NCI-H1436 (cell line): ENCODE results near the gene KCNA10.
"Not testable (repeated sequence)": the region's sequence is repeated elsewhere in the genome, so short reads cannot be mapped to it uniquely, and the experiment has no call there.

ENCODE experiments used
- DNase-seq: peaks from one replicate; lab custom pipeline; 2025; lab: John Stamatoyannopoulos, UW

KCNA10 gene

DNA sequence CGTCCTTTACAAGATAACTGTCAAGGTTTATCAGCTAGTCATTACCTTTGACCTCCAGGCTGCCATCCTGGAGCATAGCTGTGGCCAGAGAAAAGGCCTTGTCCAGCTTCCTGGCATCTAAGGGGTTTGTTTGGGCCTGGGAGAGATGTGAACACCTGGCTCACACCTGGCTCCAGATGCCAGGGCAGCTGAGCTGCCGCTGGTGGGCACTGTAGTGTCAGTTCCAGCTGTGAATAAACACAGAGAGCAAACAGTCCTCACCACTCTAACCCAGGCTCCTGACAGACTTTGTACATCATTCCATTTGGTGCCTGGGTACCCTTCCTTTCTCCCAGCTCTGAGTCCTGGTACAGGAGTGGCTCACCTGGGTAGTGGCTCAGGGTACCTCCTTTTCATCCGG, 14.3 kb upstream of the KCNA10 start:
- DNase-seq: no peak

DNA sequence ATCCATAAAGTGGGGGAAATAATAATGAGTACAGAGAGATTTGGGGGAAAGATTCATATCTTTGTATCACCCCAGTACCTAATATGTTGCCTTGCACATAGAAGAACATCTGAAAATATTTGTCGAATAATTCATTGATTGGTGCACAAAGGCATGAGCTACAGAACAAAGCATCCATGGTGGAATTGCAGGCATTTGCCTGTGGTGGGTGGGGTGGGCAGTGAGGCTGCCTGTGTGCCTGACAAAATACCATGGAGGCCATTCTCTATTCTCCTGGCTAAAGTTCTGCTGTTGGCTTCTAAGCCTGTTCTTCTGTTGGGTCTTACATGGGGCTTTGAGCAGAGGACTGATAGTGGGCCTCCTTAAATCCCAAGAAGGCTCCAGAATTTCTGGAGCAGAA, 10.0 kb upstream of the KCNA10 start:
- no peak for DNase-seq

DNA sequence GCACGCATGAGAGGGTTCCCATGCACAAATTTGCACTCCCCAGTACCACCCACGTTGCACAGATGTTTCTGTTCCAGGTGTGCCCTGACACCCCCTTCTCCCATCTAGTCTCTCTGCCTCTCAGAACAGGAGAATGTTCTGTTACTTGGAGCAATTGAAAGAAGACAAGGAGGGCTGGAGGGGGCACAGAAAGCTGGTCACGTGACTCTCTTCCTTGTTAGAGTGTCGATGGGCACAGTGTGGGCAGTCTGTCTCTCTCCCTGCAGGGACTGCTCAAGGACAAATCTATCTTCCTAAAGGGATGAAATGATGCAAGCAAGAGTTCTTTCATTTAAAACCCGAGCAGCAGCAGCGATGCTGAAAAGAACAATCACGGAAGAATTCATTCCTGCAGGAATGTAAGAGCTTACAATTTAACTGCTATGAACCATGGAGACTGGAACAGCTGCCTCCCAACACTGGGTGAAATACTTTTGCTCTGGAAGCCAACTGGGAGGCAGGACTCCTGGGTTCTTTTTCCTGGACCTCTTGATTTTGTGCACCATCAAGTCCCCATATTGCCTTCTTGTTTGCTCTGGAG, 7.3 kb upstream of the KCNA10 start:
- DNase-seq: no peak

DNA sequence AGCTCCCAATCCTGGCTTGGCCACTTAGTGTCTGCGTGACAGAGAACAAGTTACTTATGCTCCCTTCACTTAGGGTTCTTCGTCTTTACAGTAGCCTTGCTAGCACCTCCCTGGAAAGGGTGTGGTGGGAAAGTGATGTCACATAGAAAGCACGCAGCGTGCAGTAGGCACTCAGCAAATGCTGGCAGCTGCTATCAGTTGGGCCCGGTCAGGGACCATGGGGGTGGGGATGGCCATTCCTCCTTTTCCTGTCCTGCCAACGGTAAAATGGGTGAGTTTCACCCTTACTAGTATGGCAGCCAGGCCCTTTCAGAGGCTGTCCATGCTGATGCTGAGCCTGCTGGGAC, 6.2 kb upstream of the KCNA10 start:
- no peak for DNase-seq

DNA sequence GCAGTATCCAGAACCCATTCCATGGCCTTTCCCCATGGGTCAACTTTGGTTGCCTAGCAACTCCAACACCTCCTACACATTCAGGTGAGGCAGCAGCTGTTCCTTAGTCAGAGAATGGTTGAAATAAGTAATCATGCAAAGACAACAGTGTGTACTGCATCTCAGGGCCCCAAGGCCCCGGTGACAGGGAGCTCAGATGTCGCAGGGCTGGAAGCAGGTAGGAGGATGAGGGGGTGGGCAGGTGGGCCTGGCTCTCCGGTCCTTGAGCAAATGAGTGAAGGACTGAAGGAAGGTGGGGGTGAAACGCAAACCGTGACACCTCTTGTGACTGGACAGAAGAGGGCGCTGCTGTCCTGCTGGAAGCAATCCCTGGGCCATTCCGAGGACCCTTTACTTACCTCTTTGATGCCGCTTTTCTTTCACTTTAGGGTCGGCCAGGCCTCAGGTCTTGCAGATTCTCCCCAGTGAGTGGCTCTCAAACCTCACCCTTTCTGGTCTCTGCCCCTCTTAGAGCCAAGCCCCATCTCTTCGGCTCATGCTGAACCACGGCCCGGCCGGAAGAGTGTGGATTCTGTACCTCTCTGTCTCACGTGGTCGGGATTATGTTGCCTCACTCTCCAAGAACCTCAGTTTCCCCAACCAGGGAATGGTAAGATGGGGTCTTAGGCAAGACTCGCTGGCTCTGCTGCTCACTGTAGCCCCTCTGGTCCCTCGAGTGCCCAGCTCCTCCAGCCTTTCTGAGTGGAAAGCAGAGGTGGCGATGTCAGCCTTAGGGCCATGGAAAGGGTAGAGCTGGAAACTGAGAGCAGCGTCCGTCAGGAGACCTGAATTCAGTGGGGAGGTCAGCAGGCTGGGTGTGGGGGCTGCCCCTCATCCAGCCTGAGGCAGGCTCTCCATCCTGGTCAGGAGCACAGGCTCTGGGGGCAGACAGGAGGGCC, 5.6 kb upstream of the KCNA10 start:
- peak; percentile 64 for DNase-seq

DNA sequence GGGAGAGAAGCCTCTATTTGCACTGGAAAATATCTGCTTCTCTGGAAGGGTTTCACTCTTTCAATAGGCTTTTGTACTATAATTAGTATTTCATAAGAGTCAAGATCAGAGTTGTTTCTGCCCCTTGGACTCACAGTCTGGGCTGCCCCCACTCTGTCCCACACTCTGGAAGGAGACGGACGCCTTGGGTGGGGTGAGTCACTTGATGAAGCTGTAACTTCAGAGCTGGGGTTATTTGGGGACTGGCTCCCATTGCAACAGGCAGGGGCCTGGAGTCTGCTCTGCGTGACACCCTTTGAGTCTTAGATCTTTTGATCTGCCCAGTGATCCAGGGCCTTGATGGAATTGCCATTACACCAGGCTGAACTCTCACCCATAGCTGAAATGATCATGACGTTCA, 4.0 kb upstream of the KCNA10 start:
- no peak for DNase-seq

DNA sequence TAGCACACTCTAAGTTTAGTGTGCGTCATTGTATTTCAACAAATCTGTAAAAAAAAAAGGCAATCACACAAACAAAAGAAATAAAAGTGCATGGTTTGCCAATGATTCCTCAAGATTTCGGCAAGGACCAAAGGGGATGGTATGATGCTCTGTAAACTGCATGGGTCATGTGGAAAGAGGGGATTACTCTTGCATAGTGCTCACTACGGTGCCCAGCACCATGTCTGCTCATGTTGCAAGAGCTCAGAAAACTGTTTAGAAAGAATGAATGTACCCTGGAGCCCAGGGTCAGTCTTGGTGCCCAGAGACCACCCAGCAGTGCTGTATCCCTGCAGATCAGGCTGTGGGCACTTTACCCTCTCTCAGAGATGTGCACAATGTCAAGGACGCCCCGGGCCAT, 3.6 kb upstream of the KCNA10 start:
- DNase-seq: no peak

DNA sequence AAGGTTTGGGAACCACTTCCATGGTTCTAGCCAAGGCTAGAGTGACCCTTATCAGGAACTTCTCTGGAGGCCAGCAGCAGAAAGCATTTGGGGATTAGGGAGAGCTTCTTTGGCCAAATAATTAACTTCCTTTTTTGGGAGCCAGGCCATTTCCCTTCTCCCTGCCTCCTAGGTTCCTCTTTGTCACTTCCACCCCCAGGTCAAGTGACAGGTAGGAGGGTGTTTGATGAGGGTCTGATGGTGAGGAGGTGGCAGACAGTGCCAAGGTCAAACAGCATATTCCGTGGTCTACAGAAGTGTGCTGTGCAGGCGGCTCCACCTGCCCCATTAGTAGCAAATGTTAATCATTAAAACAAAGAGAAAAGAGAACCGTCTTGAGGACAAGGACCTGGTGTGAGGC, 1.9 kb upstream of the KCNA10 start:
- DNase-seq: no peak

DNA sequence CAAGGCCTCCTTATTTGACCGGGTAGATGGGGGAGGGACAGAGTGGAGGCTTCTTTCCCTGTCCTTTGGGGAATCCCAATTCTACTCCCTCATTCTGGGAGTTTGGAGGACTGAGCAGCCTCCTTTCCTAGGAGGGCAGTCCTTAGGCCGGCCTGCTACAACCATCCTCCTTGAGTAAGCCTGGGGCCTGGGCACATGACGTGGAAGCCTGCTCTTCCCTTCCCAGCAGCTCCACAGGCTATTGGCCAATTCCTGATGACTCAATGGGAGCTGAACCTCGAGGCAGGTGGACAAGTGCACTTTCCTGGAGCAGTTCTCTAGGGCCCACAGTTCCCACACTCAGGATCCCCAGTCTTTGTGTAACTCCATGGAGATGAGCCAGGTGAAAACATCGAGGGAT, 3.1 kb downstream of the KCNA10 start:
- DNase-seq: no peak

DNA sequence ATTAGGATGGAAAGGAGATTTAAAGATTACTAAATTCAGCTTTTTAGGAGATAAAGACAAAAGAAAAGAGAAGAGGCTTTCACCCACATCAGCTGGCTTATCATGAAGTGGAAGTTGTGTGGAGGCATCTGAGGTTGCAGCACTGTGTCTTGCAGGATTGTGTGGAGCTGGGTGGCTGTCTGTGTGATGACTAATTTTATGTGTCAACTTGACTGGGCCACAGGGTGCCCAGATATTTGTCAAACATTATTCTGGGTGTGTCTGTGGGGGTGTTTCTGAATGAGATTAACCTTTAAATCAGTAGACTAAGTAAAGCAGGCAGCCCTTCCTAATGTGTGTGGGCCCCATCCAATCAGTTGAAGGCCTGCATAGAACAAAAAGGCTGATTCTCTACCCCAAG, 3.9 kb downstream of the KCNA10 start:
- no peak for DNase-seq

DNA sequence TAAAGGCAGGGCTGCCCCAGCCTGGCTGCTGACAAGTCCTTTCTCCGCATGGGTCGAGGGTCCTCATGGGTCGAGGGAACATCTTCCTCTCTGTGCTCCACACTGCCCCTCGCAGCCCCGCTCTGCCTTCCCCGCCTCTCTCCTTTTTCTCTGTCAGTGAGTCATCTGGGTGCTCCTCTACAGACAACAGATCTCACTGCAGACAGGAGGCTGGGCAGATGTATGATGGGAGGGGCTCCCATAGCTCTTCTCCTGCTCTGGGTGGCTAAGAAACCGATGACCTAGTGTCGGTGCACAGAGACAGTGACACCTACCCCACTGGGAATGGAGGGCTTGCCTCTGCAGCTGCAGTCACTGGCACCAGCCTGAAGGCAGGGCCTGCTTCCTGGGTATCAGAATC, 5.5 kb downstream of the KCNA10 start:
- DNase-seq: no peak

DNA sequence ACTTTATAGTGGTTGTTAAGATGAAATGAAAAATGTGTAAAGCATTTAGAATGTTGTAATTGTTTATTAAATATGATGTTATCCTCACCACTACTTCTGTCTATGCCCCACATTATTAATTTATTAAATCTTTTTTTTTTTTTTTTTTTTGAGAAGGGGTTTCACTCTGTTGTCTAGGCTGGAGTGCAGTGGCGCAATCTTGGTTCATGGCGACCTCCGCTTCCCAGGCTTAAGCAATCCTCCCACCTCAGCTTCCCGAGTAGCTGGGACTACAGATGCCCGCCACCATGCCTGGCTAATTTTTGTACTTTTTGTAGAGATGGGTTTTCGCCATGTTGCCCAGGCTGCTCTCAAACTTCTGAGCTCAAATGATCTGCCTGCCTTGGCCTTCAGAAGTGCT, 7.5 kb downstream of the KCNA10 start:
- no peak for DNase-seq

DNA sequence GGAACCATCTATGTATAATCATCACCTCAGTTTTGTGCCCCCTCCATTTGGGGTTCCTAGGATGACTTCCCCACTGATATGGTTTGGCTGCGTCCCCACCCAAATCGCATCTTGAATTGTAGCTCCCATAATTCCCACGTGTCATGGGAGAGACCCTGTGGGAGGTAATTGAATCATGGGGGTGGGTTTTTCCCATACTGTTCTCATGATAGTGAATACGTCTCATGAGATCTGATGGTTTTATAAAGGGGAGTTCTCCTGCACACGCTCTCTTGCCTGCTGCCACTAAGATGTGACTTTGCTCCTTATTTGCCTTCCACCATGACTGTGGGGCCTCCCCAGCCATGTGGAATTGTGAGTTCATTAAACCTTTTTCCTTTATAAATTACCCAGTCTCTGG, 8.1 kb downstream of the KCNA10 start:
- DNase-seq: not testable (repeated sequence)

DNA sequence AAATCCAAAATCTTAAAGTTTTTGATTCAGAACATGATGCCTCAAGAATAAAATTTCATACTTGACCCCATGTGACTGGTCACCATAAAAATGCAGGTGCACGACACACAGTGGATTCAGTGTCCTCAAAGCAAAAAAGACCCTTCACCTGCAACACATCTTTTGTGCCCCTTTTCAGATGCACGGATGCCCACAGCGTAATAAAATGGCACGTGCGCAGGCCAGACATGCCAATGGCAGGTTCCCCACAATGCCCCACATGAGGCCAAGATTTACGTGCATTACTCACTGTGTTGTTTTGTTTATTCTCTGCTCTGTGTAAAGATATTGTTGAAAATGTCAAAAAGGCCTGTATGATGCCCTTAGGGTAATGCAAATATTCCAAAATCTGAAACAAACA, 9.3 kb downstream of the KCNA10 start:
- DNase-seq: no peak

DNA sequence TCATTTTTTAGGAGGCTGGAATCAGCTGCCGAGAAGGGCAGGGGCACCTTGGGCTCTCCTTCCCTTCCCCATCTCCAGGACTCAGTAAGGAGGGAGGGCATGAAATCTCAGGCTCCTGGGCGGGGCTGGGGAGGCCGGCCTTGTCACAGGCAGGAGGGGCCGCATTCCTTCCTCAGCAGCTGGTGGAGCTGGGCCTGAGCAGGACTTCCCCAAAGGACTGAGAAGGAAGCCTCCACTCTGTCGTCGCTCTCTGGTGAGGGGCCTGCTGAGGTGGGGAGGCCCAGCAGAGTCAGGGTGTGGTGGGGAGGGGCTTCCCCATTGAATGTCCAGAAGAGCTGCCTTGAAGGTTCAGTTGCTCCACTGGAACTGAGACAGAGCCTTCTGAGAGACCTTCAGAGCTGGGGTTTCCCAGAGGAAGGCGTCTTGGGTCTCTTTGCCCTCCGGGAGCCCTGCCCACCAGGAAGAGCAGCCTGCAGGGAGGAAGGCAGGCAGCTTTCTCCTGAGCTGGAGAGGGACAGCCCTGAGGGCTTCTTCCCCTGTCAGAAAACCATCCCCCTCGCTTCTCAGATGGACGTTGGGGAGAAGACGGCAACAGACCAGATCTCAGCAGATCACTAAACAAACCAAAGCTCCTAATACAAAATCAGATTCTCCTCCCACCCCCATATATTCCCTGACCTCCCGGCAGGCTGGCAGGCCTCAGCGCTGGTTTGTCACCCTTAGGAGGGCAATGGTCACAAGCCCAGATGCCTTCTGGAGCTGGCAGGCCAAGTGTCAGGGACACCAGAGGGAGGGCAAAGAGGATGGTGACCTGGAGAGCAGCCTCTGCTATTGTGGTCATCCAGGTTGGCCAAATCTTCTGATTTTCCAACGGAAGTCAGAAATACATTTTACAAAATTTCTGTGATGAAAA, 10.7 kb downstream of the KCNA10 start:
- no peak for DNase-seq

DNA sequence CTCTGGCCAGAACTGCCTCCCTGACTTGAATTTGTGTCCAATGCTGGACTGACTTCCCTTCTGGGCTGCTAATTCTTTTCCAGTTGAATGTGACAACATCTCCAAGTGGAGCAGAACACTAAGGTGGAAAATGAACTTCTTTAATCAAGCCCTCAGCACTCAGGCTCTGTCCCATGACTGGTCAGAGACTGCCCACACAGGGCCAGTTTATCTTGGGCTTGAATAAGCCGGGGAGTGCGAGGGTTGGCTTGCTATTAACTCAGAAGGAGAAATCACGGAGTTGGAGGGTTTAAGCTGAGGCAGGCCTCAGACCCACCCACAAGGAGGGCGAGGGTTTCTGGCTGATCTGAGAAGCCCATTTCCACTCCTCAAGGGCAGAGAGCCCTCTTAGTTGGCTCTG, 12.4 kb downstream of the KCNA10 start:
- no peak for DNase-seq

DNA sequence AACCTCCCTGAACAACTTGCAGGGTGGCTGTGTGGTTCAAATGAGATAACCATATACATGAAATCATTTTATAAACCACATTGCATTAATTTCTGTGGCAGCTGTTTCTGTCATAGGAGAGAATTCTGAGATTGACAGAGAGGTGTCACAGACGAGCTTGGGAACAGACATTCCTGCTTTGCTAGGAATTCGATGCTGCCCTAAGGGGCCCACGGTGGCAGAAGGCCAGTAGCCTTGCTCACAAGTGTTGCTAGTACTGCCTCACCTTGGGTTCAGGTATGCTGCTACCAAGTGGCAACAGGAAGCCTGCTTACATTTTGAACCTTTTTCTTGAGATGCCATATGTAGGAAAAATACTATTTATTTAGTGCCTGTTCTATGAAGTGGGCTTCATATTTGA, 13.4 kb downstream of the KCNA10 start:
- DNase-seq: no peak

DNA sequence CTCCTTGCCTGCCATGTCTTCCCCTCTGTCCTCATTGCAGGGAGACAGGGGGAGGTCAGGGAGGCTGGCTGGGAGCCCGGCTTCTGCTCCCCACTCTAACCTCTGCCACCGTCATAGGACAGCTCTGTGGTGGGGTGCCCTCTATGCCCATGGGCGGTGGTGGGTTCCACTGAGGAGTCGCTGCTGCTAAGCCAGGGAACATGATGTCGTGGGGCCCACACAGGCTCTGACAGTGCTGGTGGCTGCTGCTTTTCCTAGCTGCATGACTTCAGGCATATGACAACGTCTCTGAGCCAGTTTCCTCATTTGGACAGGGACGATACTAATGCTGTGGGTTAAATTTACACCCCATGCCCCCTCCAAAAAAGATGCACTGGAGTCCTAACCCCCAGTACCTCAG, 14.7 kb downstream of the KCNA10 start:
- DNase-seq: no peak

DNA sequence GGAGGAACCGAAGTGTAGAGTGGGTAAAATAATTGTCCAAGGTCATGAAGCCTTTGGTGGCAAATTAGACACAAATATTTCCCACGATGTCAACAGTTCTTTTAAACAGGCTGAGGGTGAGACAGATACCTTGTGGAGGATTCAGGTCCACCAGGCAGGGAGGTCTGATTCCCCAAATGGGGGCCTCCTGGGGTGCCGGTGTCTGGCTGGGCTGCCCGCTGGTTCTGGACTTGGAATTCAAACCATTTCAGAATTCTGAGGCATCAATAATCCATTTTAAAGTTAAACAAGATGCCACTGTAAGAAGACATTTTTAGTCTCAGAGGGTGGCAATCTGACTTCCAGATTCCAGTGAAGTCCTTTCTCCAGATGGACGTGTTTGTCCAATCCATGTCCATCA, 15.5 kb downstream of the KCNA10 start:
- DNase-seq: no peak

DNA sequence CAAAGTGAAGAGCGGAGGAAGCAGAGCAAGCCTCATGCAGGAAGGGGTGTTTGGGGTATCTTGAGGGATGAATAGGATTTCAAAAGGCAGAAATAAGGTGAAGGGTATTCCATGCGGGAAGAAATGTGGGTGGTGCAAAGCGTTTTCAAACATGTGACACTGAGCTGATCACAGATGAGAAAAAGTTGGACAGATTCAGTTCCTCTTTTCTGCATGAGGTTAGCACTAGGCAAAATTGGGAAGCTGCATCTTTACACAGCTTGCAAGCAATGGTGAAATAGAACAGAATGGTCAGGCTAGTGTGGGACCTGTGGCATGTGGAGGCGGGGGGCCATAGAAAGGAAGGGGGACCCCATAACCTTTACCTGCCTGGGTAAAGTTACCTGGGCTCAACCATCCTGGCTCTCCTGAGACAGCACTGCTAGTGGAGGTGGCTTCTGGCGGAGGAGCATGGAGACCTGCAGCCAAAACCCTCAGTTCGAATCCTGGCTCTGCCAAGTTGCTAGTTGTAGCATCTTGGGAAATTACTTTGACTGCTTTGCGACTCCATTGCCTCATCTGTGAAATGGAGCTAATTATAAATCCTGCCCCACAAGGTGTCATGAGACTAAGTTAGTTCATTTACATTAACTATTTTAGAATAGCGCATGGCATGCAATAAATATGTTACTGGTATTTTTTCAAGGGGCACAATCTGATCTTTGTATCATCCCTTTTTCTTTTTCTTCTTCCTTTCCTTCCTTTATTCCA, 16.4 kb downstream of the KCNA10 start:
- no peak for DNase-seq

DNA sequence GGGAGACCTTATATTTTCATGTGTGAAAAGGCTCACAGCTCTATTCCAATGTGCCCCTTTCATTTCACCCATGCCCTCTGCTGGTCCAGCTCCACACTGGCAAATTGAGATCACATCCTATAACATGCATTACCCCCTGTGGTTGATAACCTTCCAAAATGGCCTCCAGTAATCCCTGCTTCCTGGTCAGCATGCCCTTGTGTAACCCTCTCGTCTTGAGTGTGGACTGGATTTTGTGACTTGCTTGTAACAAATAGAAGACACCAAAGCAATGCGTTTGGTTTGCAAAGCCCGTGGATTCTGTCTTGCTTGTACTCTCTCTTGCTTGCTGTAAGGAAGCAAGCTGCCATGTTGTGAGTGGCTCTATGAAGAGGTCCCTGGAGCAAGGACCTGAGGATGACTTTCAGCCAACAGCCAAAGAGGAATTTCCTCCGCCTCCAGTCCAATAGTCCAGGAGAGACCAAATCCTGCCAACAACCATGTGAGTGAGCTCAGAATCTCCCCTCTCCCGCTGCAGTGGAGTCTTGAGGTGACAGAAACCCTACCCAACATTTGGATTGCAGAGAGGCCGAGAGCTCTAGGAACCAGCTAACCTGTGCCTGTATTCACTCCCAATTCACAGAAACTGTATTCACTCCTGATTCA, 17.4 kb downstream of the KCNA10 start:
- no peak for DNase-seq

DNA sequence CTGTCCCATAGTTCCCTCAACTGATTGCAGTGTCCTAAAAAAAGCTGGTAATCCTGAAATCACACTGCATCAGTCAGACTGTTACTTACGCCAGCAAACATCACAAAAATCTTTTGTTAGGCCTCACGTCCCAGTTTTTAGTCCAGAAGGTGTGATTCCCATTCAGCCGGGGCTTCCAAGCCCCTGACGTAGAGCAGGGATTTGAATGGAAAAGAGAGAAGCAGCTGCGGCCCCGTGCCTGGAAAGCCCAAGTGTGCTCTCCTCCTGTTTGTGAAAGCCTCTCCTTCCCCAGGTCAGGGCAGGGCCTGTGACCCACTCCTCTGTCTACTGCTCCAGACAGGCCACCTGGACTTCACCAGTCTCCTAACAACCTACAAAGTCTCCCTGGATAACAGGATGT, 20.7 kb downstream of the KCNA10 start:
- DNase-seq: no peak
